Midbrain (tissue), 1 donor: ENCODE data around the gene YTHDF2.
"Not testable (repeated sequence)": the region's sequence is repeated elsewhere in the genome, so short reads cannot be mapped to it uniquely, and the experiment has no call there.

Source experiments
- DNase-seq: peaks from one replicate; lab custom pipeline; 2025; lab: John Stamatoyannopoulos, UW

YTHDF2 gene

DNA sequence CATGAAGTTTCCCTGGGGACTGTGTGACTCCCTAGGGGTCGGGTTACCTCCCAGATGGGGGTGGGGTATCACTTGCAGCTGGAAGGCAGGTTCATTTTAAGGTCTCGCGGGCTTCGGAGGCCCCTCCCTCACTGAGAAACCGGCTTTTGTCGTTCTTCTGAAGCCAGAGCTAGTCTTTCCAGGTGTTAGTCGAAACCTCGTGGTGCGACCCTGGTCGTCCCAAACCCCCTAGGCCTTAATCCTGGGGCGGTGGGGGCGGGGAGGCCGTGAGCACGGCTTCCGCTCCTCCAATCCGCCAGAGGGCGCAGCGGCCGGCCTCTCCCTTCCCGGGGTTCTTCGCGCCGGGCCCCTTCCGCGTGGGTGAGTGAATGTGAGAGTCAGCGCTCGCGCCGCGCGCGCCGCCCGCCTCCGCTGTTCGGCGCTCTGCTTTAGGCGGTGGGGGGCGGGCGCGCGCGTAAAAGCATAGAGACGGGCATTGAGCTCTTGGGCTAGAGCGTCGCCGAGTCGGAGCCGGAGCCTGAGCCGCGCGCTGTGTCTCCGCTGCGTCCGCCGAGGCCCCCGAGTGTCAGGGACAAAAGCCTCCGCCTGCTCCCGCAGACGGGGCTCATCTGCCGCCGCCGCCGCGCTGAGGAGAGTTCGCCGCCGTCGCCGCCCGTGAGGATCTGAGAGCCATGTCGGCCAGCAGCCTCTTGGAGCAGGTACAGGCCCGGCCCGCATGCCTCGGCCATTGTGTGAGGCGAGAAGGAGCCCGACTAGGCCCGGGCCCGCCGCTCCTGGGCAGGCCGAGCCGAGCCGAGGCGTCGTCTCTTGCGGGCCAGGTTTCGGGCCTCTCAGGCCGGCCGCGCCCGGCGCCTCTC lies at the start of gene YTHDF2:
YTHDF2 (plus strand) TSS at position 491 of the 857 bp plus-strand sequence; CDS start at position 672, 181 bp downstream.
- DNase-seq: peak; percentile 96

DNA sequence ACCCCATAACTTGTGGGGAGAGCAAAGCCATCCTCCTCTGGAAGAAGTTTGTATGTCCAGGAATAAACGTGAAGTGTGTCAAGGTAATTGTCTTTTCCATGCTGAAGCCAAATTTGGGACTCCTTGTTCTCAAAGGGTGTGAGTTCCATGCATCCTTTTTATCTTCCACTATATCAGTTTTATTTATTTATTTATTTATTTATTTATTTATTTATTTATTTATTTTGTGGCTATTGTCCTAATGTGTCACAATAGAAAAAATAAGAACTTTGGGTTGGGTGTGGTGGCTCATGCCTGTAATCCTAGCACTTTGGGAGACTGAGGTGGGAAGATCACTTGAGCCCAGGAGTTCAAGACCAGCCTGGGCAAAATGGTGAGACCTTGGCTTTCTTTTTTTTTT lies 45.1 kb upstream of the YTHDF2 start:
- not testable (repeated sequence) for DNase-seq

DNA sequence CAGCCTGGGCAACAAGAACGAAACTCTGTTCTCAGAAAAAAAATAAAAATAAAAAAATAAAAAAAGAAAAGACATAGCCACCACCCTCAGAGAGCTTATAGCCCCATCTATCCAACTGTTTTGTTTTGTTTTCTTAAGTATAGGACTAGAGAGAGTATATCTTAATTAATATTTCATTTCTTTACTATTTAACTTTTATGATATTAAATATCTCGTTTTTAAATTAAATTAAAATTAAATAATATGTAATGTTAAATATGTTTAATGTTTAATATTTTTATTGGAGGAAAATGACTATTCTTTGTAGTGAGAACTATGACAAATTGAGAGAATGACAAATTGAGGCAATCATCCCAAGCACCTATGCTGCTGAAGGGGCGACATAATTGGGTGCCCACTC lies 33.1 kb upstream of the YTHDF2 start:
- DNase-seq: no peak

DNA sequence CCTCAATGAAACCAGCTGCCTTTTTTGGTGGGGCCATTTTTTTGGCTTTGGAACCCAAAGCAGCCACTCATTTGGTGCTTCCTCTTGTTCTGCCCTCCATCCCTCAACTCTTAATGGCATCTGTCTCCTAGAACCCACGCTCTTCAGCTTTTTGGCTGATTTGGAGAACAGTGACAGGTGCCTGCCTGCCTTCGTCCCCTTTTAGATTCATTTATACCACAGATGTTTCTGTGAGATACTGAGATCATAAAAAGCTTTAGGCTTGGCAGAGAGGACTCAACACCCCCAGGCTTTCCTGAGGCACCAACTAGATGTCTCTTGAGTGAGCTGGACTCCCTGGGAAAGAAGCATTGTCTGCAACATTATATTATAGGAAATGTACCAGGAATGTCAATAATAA lies 20.4 kb upstream of the YTHDF2 start:
- DNase-seq: no peak

DNA sequence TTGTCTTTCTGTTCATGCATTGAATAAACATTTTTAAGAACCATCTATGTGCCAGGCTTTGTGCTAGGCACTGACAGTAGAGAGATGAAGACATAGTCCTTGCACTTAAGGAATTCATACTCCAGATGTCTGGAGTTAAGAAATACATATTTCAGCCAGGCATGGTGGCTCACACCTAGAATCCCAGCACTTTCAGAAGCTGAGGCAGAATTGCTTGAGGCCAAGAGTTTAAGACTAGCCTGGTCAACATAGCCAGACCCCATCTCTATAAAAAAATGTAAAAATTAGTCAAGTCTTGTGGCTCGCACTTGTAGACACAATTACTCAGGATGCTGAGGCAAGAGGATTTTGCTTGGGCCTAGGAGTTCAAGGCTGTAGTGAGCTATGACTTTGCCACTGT lies 18.6 kb upstream of the YTHDF2 start:
- DNase-seq: no peak

DNA sequence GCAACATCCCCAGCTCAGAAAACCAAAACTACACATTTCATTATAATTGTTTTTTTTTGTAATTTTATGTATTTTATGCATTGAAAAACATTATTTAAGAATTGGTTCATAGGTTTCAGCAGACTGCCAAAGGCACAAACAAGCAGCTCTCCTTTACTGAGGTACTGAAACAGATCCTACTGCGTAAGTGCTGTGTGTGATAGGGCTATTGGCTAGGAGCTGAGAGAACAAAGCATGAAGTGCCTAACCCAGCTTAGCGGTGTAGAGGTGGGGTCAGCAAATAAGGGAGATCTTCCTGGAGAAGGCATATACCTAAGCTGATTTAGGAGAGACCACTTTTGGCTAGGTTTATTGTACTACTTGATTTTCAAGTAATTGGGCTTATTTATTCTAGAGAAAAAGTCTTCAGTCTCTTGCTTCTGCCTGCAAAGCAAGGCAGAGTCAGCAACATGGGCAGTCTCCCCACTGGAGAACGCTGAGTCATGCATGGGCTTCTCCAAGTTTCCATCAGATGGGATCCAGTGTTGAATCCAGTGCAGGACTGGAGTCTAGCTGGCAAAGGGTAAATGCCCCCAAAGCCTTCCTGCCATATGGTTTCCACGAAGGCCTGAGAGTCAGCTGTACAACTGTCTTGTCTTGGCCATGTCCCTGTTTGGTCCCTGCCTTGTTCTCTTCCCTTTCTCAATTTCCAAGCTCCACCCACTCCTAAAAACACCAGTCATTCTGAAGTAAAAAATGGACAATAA lies 18.0 kb upstream of the YTHDF2 start:
- no peak for DNase-seq

DNA sequence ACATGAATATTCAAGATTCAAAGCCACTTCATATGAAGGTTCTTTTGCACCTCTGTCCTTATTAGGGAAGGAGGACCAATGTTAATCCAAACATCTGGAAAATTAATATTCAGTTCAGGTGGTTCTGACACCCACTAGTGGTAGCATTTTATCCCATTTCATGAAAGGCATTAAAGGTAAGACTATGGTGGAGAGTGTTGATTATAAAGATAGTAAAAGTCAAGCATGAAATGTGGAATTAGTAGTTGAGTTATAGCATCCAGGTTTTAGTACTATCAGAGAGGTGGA lies 17.5 kb upstream of the YTHDF2 start:
- no peak for DNase-seq

DNA sequence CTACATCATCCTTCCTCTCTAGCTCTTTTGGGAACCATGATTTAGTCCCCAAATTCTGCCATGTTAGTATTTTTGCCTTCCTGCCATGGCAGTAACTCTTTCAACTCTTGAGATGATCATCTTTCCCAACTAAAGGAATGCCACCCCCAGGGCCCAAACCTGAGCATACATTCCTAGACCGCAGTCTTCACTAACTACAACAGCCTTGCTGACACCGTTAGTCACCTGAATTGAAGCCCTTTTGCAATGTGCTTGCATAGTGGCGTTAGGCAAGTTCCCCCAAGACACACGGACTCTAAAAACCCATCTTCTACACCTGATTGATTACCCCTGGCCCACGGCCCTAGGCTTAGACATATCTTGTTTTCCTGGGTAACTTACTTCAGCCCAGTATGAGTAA lies 16.4 kb upstream of the YTHDF2 start:
- no peak for DNase-seq

DNA sequence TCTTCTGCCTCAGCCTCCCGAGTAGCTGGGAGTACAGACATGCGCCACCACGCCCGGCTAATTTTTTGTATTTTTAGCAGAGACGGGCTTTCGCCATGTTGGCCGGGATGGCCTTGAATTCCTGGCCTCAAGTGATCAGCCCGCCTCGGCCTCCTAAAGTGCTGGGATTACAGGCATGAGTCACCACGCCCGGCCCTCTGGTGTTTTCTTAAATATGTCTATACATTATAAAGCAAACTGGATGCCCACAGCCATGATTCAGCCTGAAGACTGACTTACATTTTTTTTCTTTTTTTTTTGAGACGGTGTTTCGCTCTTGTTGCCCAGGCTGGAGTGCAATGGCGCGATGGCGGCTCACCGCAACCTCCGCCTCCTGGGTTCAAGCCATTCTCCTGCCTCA lies 14.8 kb upstream of the YTHDF2 start:
- DNase-seq: not testable (repeated sequence)

DNA sequence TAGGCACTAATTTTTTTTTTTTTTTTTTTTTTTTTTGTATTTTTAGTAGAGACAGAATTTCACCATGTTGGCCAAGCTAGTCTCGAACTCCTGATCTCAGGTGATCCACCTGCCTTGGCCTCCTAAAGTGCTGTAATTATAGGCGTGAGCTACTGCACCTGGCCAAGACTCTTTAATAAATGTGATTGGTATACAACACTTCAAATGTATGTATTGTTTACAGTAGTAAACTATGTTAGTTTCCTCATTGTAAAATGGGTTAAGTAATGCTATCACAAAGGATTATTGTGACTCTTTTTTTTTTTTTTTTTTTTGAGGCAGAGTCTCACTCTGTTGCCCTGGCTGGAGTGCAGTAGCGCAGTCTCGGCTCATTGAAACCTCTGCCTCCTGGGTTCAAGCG lies 11.4 kb upstream of the YTHDF2 start:
- DNase-seq: not testable (repeated sequence)

DNA sequence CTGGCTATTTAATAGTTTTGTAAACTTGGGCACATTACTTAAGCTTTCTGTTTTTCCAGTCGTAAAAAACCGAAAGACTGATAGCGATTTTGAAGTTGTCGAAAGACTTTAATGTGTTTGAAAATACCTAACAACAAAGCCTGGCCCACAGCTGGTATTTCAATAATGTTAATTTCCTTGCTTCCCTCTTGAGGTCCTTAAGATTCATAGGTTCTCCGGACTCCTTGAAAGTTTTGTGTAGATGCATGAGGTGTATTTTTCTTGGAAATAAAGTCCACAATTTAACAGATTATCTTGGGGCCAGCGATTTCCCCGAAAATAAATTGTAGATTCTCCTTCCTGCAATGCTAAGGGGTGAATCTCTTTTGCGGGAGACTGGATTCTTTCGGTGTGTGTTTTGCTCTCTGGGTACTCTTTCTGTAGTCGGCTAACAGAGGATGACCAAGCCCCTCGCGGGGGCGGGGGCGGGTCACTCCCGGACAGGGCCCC lies 735 bp upstream of the YTHDF2 start:
- no peak for DNase-seq

DNA sequence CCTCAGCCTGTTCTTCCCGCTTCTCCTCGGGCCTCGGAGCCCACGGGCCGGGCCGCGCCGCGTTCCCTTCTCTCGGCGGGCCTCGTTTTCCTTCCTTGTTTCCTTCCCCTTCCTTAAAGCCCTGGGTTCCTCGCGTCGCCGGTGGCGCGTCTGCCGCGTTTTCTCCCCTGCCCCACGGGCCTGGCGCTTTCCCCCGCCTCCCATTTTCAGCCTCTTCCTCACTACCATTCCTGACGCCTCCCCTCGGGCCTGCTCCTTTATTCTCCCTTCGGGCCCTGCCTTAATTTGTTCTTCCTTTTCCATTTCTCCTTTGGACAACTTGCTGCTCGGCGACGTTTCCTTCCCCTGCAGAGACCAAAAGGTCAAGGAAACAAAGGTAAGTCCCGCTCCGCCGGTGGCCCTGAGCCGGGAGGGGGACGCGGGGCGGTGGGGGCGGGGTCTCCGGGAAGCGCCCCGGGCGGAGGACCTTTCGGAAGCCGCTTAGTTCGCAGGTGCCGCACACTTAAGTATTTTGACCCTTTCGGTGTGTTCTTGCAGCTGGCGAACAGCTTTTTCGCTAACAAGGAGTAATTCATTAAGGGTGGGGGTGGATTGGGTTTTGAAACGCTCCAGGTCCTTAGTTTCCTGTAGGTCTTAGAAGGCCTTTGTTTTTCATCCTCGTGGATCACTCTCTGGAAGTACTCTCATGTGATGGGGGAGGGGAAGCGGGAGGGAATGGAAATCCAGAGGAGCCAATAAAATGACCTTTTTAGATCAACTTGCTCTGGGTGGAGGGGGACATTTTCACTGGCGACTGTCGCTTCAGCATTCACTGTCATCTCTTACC lies 780 bp downstream of the YTHDF2 start:
- DNase-seq: no peak

DNA sequence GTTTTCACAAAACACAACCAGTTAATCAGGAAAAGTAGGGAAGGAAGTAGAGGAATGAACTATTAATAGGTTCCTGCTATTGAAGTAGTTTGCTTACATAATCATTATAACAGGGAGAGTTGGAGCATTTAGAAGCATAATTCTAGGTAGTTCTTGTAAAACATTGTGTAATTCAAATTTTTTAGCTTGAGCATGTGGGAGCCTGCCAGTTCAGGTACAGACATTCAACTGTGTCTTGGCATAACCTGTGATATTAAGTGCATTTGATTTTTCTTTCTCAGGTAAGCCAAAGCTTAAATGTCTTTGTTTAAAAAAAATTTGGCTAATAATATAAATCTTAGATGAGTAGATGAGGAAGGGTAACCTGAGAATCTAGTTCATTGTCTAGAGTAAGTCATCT lies 3.4 kb downstream of the YTHDF2 start:
- DNase-seq: no peak

DNA sequence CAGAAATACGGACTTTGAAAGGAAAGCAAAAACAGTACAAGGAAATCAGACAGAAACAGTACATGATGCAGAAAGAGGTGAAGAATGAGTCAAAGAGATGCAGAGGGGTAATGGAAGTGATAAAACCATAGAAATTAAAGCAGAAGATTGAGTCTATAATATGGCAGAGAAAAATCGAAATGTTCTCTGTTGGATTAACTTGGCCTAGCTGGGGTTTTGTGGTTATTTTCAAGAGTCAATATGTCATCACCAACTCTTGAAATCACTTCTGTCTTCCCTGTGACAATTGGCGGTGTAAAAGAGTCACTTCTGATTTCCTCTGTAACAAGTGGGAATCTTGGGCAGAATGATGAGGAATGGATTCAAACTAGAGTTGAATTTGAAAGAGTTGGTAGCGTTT lies 7.4 kb downstream of the YTHDF2 start:
- no peak for DNase-seq

DNA sequence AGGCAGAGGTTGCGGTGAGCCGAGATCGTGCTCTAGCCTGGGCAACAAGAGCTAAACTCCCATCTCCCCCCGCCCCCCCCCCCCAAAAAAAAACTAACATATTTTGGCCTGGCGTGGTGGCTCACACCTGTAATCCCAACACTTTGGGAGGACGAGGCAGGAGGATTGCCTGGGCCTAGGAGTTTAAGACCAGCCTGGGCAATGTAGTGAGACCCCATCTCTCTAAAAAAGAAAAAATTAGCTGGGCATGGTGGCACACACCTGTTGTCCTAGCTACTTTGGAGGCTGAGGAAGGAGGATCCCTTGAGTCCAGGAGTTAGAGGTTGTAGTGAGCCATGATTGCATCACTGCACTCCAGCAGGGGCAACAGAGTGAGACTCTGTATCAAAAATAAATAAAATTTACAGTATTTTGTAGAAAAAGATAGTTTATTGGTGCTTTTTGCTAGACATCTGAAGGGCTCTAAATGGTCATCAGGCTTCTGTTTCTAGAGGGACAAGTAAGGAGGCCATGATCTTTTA lies 9.0 kb downstream of the YTHDF2 start:
- no peak for DNase-seq

DNA sequence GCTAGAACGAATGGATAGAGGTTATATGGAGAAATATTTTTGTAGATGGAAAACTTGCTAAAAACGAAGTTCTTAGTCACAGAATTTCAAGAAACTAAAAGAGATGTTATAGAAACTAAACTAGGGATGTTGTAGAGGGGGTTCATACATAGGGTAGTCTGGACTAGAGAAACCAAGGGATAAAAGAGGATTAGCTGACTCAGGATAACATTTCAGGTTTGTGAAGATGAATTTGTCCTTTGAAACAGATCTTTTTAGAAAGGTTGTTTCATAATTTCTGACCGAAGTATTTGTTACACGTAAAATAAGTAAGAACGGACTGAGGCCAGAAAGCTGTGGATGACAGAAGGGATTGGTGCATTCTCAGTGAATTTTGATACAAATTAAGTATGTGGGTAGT lies 13.6 kb downstream of the YTHDF2 start:
- DNase-seq: no peak

DNA sequence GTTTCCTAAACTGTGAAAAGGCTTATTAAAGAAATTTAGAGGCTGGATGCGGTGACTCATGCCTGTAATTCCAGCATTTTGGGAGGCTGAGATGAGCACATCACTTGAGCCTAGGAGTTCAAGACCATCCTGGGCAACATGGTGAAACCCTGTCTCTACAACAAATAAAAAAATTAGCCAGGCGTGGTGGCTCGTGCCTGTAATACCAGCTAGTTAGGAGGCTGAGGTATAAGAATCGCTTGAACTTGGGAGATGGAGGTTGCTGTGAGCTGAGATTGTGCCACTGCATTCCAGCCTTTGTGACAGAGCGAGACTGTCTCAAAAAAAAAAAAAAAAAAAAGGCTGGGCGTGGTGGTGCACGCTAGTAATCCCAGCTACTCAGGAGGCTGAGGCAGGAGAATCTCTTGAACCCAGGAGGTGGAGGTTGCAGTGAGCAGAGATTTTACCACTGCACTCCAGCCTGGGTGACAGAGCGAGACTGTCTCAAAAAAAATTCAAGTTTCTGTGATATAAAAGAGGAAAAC lies 14.1 kb downstream of the YTHDF2 start:
- DNase-seq: not testable (repeated sequence)

DNA sequence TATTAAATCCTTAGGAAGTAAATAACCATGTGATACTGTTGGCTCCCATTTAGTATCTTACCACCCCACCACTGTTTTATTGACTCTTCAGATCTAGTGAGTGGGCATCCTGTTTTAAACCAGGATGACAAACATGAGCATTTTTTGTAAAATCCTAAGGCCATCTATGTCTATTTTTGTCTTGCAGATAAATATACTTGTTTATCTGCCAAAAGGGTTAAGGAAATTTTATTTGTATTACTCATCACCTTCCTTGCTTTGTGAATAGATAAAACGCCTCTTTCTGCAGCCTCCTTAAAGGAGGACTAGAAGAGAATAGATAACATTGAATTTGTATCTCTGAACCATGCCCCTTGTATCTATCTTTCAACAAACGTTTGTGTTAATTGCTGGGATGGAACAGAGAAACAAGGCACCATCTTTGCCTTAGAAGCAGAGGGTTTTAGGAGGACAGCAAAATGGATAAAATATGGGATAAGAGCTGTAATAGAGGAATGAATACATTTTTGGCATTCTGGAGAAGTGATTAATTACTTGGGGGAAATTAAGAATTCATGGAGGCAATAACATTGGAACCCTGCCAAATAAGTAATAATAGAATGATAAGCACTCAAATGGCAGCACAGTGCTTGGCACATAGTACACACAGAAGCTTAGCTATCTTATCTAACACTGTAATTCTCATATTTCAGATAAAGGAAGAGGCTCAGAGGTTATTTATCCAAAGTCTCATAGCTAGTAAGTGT lies 14.7 kb downstream of the YTHDF2 start:
- no peak for DNase-seq

DNA sequence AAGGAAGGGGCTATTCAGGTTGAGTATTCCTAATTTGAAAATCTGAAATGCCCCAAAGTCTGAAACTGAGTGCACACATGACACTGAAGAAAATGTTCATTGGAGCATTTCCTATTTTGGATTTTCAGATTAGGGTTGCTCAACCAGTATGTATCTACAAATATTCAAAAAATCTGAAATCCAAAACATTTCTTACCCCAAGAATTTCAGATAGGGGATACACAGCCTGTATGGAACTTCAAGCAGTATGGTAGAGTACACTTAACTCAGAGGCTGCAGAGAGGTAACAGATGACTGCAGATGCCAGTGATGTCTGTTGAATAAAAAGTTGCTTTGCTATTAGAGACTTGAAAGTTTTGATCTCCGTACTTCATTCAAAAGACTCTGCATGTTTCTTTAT lies 19.0 kb downstream of the YTHDF2 start:
- no peak for DNase-seq

DNA sequence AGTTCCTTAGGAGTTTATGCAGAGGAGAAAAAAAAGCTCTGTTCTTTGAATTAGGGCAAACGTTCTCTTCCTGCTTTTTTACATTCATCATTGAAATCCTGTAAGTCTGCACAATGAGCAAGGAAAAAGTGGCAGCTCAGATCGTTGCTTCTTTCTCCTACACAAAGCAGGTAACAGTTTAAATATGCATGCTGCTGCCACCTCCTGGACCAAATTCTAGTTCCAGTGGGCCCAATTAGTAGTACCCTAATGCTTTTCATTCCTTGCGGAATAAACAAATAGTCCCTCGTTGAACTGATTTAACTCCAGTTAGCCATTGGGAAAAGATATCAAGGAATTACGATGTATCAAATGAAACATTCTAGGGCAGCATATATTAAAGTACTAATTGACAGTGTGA lies 20.1 kb downstream of the YTHDF2 start:
- DNase-seq: no peak

DNA sequence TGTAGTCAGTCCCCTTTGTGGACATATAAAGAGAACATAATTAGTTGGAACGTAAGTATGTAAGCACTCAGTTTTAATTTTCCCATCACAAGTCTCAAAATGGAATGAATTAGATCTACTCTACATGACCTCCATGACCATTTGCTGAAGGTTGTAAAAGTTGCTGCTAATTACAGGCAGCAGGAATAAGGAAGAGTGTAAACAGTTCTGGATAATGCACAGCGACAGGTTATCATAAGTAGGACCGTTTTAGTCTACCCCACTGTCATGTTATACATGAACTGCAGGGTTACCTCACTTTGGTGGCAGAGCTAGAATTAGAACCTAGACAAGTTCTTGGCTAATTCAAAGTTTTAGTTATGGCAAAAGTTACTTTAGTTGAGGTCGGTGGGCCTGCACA lies 21.7 kb downstream of the YTHDF2 start:
- DNase-seq: no peak
